K562 (cell line): ENCODE measurements around the gene ORAI3. TPM values are rescaled to one million over a fixed set of nuclear protein-coding genes. Genes with fewer than 3 reads are reported as not detected.

Source experiments
- ARHGAP35 ChIP-seq: fragments of 450-650 bp; IDR thresholded peaks from 2 replicates; pipeline ENCODE4 v1.6.1; 2018; ENCODE audit not compliant: partially characterized antibody
- CHAMP1 ChIP-seq: fragments of 450-650 bp; IDR thresholded peaks from 2 replicates; pipeline ENCODE4 v1.6.1; 2016; ENCODE audit warnings: mild to moderate bottlenecking
- HEY1 ChIP-seq: fragments of 250-450 bp; sonication (Bioruptor Pico); IDR thresholded peaks from 2 replicates; pipeline ENCODE4 v1.5.0; 2020; ENCODE audit warnings: mild to moderate bottlenecking, moderate library complexity, borderline replicate concordance
- MYC ChIP-seq, 2 experiments: fragments of 250-450 bp in 1 of 2; sonication (Bioruptor Pico) in 1 of 2; IDR thresholded peaks; 2 replicates each; pipeline versions ENCODE4 v1.5.1 to v1.6.1; 2012 to 2021; ENCODE audit warnings: low read depth in 2 of 2, borderline replicate concordance in 1 of 2, improper control_type of control experiment in 1 of 2, low read length in 1 of 2, mild to moderate bottlenecking in 1 of 2, moderate library complexity in 1 of 2
- NEUROD1 ChIP-seq: fragments of 150-350 bp; IDR thresholded peaks from 2 replicates; pipeline ENCODE4 v1.6.1; 2014; ENCODE audit warnings: borderline replicate concordance, low read length, low read depth; ENCODE audit not compliant: partially characterized antibody
- PML ChIP-seq: IDR thresholded peaks from 2 replicates; pipeline ENCODE4 v1.6.1; 2012; ENCODE audit warnings: low read length, inconsistent platforms
- REST ChIP-seq, 2 experiments: fragments of 450-650 bp; formaldehyde crosslinking in 1 of 2; IDR thresholded peaks; 2 replicates each; pipeline versions ENCODE4 v1.4.0 to v1.6.1; 2014 to 2020; ENCODE audit warnings: mild to moderate bottlenecking in 2 of 2, borderline replicate concordance in 1 of 2, low read depth in 1 of 2
- TGIF2 ChIP-seq: sonication (generic); formaldehyde crosslinking; IDR thresholded peaks from 2 replicates; pipeline ENCODE4 v1.8.1; 2022; ENCODE audit warnings: mild to moderate bottlenecking, missing genetic modification reagents, moderate library complexity
- ZNF24 ChIP-seq: fragments of 450-650 bp; IDR thresholded peaks from 2 replicates; pipeline ENCODE4 v1.6.1; 2016
- ZNF511 ChIP-seq: sonication (generic); formaldehyde crosslinking; IDR thresholded peaks from 2 replicates; pipeline ENCODE4 v1.8.0; 2022; ENCODE audit warnings: mild to moderate bottlenecking, missing genetic modification reagents
- ZNF518B ChIP-seq: fragments of 250-450 bp; sonication (Bioruptor Pico); IDR thresholded peaks from 2 replicates; pipeline ENCODE4 v1.5.0; 2021; ENCODE audit warnings: mild to moderate bottlenecking, moderate library complexity
- ZZZ3 ChIP-seq: fragments of 450-650 bp; IDR thresholded peaks from 2 replicates; pipeline ENCODE4 v1.6.1; 2016; ENCODE audit warnings: antibody characterized with exemption, mild to moderate bottlenecking, moderate library complexity
- polyA plus RNA-seq, 8 experiments: library from polyadenylated mRNA; depleted of rRNA in 4 of 8; stranded (reverse) in 5 of 8; unstranded in 3 of 8; fragments of >200 nt; fragmentation: Nextera tagmentation in 2 of 8; fragmentation: Illumina TruSeq in 1 of 8; extraction: Ambion mirVana in 2 of 8; extraction: Trizol in 1 of 8; gene quantifications; 2 replicates each; pipeline versions ENCODE4 v1.2.1 to v1.2.3, GENCODE V29; 2011 to 2014; ENCODE audit warnings: inconsistent platforms in 1 of 8, missing spikeins in 1 of 8
- total RNA-seq, 7 experiments: library from RNA; depleted of rRNA in 6 of 7; stranded (reverse); fragments of >200 nt in 6 of 7; fragmentation: Illumina TruSeq in 2 of 7; extraction: Trizol in 2 of 7; gene quantifications; 2 replicates each; pipeline versions ENCODE4 v1.2.1 to v1.2.3, GENCODE V29; 2011 to 2021; ENCODE audit warnings: low replicate concordance in 1 of 7

Gene ORAI3
- total and polyA plus RNA-seq, 9 of the 15 experiments (the other 6 are each of a cell fraction or from before 2014, with no cell fraction given): 4.9 to 23.3 (median 14.1) TPM

- TF ChIP-seq MYC (IDR thresholded peaks at IDR 0.05; ENCODE audit: low read depth, low read length) (no peak; the same call in 1 of the 2 replicates), MYC (CRISPR knock-in tag; IDR thresholded peaks at IDR 0.05; ENCODE audit: borderline replicate concordance, low read depth) (no peak), PML (no peak; the same call in none of the 2 replicates), ARHGAP35 (no peak), ZNF518B (CRISPR knock-in tag) (no peak), REST (IDR thresholded peaks at IDR 0.05; ENCODE audit: borderline replicate concordance) (no peak), REST (CRISPR knock-in tag; IDR thresholded peaks at IDR 0.05; ENCODE audit: low read depth) (no peak), HEY1 (no peak), TGIF2 (CRISPR knock-in tag) (no peak), ZNF24 (no peak), ZNF511 (CRISPR knock-in tag) (no peak), ZZZ3 (no peak), NEUROD1 (no peak), CHAMP1 (no peak)
Measured at GRCh38 chr16:30922420-30922959, 26.4 kb upstream of the ORAI3 start (continued).
